ENCODE results near the gene B4GALNT1.
"Not testable (repeated sequence)": the region's sequence is repeated elsewhere in the genome, so short reads cannot be mapped to it uniquely, and the experiment has no call there.

The B4GALNT1 gene

DNA sequence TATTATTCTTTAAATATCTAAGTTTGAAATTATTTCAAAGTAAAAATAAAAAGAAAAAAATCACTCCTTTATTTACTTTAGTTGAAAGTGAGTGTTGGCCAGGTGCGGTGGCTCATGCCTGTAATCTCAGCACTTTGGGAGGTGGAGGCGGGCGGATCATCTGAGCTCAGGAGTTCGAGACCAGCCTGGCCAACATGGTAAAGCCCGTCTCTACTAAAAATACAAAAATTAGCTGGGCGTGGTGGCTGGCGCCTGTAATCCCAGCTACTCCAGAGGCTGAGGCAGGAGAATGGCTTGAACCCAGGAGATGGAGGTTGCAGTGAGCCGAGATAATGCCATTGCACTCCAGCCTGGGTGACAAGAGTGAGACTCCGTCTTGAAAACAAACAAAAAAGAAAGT, 3.7 kb upstream of the B4GALNT1 start:
- not testable (repeated sequence) for DNase-seq

DNA sequence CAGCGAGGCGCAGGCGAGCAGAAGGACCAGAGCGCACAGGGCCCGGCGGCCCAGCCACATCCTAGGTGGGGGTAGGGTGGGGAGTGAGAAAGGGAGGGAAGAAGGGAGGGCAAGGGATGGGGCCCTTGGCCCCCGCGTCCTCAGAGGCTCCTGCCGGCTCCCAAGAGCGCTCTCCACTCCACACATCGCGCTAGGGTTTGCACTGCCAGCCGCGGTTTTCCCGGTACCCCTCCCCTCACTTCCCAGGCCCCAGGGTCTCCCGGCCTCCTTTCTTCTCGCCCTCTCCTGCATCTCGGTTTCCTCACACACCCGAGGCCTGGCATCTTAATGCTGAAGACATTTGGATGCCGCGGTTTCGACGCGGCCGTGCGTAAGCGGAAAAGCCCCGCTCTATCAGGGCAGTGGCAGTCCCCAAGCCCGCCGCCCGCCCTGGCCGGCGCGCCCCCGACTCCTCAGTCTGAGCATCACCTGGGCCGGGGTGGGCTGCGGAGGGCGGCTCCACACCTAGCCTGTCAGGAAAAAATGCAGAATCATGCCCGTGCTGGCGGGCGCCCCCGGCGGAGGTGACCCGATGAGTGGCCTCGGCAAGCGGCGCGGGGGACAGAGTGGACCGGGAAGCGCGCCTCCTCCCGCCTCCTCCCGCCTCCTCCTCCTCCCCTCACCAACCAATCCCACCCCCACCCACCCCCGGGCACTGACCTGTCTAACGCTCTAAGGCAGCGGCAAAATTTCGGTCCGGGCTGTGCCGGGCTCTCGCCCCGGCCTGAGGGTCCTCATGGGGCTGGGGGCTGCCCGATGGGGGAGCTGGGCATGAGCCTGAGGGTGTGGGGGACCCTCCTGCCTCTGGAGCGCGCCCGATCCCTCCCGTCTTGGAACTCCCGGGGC, 686 bp downstream of the B4GALNT1 start:
- DNase-seq: no peak

- DNase-seq: no peak
Observed at GRCh38 chr12:57631566-57632072, 1.4 kb downstream of the B4GALNT1 start.

DNA sequence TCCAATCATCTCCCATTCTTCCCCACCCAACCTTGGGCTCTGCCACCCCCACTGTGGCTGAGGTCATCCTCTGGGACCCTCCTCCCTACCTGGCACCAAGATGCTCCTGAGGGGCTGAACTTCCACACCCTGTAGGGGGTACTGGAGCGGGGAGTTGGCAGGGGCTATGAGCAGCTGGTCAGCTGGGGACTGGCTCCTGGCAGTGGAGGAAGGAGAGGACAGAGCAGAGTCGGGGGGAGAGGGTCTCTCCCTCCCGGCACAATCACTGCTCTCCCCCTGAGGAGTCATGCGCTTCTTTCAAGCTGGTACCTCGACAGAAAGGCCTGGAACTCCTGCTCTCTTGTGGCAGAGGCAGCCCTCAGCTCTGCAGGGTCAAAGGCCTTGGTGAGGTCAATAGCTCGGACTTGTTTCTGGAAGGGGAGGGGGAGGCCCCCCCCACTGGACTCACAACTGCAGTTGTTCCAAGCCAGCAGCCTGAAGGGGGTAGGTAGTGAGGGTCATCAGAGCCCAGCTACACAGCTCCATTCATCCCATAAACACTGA, 2.0 kb downstream of the B4GALNT1 start:
- DNase-seq: no peak

- DNase-seq: no peak
Observed at GRCh38 chr12:57629897-57630471, 3.0 kb downstream of the B4GALNT1 start.

DNA sequence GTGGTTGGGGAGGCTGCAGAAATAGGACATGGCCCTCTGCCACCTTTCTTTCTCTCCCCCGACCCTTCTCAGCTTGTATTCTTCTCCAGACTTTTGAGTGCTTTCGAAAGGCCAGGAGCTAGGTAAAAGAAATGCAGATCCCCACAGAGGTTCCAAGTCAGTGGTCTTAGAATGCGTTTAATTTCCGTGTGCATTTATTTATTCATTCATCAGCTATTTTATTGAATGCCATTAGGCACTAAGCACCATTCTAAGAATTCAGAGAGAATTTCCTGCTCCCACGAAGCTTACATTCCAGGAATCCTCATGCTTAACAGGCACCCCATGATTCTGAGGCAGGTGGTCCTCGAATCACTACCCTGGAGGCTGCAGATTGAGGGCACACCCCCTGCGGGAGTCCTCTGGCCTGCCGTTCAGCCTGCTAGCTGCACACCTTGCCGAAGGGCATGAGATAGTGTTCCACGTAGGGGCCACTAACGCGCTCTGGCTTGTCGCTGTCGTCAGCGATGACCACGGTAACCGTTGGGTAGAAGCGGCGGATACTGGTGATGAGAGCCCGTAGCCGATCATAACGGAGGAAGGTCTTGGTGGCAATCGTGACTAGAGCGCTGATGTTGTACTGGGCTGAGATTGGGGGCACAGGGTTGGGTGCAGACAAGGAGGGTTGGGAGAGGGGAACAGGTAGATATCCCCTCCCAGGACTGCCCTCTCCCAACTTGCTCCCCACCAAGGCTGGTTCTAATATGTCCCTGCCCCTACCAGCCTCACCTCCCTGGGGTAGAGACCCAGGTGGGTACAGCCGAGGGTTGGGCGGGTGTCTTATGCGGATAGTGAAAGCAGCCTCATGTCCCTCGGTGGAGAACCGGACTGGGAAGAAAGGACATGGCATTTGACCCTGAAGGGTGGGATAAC, 4.5 kb downstream of the B4GALNT1 start:
- DNase-seq: no peak

GRCh38 chr12:57627501-57628279, 5.3 kb downstream of the B4GALNT1 start:
- no peak for DNase-seq

DNA sequence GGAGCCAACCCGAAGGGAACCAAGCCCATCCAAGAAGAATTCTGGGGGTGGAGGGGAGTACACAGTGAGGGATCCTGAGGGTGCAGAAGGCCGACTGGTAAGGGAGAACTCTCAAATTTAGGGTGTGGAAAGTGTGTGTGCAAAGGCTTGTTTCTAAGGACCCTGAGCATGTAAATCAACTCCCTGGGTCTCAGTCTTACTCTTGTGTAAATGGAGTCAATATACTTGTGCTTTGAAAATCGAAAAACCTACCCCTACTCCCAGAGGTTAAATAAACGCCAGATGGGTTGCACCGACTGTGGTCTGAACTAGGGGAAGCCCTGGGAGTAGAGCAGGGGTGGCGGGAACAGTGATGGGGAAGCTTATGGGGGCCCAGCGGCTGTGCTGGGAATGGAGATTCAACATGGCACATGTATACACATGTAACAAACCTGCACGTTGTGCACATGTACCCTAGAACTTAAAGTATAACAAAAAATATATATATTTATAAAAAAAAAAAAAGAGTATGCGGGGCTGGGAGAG, 6.0 kb downstream of the B4GALNT1 start:
- DNase-seq: no peak

DNA sequence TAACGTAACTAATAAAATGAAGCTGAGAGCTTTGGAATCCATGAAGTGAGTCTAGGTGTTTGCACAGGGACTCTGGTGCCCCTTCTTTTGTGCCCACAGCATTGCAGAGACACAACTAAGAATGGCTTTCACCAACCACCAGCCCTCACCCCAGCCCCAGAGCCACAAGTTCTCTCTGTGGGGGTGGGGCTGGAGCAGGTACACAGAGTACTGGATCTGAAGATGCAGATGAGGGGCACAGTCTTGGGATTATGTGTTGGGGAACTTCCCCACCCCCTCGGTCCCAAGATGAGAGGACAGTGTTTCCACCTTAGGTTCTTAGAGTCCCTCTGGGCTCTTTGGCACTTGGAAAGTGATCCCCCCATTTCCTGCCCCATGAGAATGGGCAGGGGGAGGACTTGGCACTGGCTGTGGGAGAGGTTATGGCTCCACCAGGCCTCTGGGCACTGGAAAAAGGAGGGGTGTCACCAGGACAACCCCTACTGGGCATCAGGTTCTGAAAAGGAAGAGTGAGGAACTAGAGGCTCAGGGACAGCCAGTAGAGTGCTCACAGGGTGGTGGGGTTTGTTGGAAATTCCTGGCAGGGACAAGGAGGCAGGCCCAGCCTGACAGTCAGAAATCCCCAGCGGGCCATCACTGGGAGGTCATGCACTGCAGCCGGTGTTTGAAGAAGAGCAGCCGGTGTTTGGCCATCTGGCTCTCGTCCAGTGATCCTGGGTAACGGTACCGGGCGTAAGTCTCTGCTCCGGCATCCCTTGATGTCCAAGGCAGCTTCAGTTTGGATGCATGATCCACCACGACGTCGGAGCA, 6.7 kb downstream of the B4GALNT1 start:
- no peak for DNase-seq

- no peak for DNase-seq
Observed at GRCh38 chr12:57625261-57626032, 7.6 kb downstream of the B4GALNT1 start.

DNA sequence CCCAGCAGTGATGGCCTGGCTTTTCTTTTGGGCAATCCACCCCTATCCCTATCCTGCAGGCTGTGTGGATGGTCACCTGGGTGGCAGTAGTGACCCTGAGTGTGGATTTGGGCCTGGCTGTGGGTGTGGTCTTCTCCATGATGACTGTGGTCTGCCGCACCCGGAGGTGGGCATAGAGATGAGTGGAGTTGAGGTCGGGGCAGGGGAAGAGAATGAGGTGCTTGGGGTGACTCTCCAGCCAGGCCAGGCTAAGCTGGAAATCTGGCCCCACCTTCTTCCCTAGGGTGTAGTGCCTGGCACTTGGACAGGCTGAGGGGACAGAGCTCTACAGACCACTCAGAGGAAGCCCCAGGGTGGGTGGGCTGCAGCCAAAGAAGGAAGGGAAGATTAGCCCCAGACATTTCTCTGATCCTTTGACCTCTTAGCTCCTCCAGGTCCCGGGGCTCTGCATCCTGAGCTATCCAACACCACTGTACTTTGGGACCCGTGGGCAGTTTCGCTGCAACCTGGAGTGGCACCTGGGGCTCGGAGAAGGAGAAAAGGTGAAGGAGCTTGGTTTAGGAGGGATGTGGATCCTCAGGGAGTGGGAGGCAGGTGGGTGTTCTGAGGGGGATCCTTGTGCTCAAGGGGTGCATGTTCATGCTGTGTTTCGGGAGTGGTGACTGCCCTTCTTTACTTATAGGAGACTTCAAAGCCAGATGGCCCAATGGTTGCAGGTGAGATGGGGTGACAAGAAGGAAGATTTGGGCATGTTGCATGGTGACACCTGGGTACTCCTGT, 8.4 kb downstream of the B4GALNT1 start:
- no peak for DNase-seq

- DNase-seq: no peak
Observed at GRCh38 chr12:57623811-57624390, 9.1 kb downstream of the B4GALNT1 start.

DNA sequence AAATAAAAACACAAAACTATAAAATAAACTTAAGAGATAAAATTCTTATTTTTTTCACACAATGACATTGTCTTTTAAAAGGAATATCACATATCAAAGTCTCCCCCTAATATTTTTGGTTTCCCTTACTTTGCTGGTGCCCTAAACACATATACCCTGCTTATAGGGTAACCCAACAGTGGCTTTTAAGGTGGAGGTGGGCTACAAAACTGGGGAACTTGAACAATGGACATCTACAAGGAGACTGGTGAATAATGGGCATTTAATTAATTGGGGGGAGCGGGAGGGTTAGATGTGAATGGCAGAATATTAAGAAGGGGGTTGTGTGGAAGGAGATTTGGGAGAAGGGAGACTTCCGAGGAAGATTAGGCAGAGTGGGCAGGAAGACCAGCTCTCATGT, 9.6 kb downstream of the B4GALNT1 start:
- no peak for DNase-seq

DNA sequence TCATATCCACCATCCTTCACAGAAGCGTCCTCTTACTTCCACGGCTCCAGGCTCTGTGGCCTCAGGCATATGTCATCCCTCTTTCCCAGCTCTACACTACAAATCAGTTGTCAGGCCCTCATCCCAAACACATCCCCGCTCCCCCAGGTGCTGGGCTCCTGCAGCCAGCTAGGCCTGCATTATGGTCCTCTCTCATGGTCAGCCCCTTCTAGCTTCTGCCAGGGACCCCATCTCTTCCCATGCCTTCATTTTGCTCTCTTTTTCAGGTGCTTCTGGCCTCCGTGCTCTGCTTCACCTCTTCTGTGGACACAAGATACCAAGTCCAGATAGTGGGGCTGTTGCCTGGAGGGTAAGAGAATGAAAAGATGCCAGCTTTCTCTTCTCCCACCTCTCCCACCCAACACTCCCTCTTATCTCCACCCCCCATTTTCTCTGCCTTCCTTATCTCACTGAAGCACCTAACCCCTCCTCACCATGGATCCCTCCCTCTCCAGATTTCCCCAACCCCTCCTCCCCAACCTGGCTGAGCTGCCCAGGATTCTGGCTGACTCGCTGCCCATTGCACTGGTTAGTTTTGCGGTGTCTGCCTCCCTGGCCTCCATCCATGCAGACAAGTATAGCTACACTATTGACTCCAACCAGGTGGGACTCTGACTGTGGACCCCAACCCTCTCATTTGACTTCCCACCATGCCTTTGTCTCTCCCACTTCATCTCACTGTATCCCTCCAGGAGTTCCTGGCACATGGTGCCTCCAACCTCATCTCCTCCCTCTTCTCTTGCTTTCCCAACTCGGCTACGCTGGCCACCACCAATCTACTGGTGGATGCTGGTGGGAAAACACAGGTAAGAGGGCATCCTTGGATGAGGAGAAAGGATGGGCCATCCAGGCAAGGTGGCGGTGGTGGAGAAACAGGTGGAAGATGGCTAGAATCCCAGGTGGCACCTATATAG, 10.4 kb downstream of the B4GALNT1 start:
- no peak for DNase-seq

DNA sequence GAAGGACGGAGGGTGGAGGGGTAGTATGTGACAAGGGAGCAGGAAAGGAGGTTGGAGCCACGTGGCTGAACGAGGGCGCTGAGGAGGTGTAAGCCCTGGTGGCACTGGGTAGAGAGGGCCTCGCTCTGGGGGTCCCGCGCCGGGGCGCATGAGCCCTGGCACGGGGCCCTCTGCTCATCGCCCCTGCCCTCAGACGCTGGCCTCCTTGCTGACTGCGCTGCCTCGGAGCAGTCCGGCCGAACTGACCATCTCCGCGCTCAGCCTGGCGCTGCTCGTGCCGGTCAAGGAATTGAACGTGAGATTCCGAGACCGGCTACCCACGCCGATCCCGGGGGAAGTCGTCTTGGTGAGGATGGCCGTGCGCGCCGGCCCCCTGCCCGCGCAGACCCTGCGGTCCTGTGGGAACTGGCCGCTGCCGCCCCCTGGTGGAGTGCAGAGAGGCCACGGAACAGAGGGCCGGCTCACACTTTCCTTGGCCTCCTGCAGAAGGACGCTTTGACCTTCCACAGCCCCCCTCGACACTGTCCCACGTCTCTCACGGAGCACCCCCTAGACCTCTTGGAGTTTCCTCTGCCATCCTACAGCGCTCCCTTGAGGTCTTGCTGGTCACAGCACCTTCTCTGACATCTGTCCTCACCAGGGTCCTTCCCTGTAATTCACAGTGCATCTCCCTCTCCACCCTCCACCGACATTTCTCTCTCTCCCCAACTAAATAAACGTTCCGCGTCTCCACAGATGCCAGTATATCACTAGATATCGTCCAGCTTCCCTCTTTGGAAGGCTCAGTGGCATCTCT, 11.3 kb downstream of the B4GALNT1 start:
- DNase-seq: peak; percentile 30

GRCh38 chr12:57620936-57621496, 12.0 kb downstream of the B4GALNT1 start:
- no peak for DNase-seq

All from NCI-H1105 (cell line).